Measurements from ENCODE around the gene DHFR2. TPM values are rescaled to one million over a fixed set of nuclear protein-coding genes. Genes with fewer than 3 reads are reported as not detected.

DHFR2 gene
- total RNA-seq, 1 experiment from 2014 or later, result 8.7 TPM

DNA sequence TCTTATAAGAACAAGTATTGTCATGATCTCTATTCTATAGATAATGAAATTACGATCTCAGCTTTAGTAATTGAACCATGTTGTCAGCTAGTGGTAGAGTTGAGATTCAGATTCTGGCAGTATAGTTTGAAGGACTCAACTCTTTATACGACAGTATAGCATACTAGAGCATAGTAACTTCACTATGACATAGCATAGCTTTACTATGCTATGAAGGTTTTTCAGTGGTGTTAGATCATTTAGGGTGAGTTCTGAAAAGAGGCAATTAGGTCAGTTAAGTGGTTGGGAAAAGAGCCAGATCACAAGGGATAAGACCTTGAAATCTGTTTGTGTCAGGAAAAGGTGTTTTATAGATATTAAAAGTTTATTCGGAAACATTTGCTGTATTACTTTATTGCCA, 42.4 kb downstream of the DHFR2 start:
- in situ Hi-C loops (cut with HindIII; ENCODE audit: low pct_unique_long_range_greater_than_20kb, low sequenced_read_pairs), result no loop called here
- no peak for DNase-seq (ENCODE audit: low read depth, low spot score)

DNA sequence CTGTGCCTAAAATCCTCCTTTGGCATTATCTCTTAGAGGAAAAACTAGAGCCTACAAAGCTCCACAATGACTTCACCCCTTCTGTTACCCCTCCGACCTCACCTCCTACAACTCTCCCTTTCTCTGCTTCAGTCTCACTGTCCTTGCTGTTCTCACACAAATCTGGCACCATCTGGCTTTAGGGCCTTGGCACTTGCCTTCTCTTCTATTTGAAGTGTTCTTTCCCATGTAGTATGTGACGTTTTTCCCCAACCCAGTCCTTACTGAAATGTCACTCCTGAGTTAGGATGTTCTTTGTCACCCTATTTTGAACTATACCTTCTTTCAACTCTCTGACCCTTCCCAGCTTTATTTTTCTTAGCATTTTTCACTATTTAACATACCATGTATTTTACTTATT, 43.1 kb downstream of the DHFR2 start:
- in situ Hi-C loops (cut with HindIII; ENCODE audit: low pct_unique_long_range_greater_than_20kb, low sequenced_read_pairs), result no loop called here
- DNase-seq (ENCODE audit: low read depth, low spot score), result no peak

DNA sequence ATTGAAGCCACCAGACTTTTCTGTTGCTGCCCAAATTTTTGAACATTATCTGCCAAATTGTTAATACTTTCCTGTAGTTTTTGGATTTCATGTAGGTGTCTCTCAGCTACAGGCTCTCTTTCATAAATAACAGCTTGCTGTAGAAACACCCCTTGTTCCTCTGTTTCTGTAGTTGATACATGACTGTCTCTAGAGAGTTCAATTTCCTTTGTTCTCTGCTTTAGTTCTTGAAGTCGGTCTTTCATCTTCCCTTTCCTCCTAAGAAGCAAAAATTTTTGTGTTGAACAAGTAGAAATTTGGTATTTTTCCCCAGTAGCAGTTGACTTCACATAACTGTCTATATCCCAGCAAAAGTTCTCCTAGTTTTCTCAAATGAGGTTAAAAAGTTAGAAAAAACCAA, 47.7 kb downstream of the DHFR2 start:
- DNase-seq (ENCODE audit: low read depth, low spot score), result no peak
- in situ Hi-C loops (cut with HindIII; ENCODE audit: low pct_unique_long_range_greater_than_20kb, low sequenced_read_pairs), result no loop called here

DNA sequence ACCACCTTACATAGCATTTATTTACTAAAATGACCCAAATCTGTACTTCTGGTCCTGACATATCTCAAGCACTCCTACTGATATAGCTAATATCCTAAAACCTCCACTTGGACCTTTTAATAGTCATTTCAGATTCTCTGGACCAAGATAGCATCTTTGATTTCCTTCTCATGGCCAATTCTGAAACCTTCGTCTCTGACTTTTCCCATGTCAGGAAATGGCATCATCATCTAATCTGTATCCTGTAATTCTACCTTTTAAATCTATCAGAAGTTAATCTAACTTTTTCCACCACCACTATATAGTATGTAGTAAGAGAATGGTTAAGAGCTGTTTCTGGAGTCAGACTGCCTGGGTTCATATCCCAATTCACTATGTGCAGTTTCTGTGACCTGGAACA, 50.5 kb downstream of the DHFR2 start:
- in situ Hi-C loops (cut with HindIII; ENCODE audit: low pct_unique_long_range_greater_than_20kb, low sequenced_read_pairs), result no loop called here
- DNase-seq (ENCODE audit: low read depth, low spot score), result no peak

DNA sequence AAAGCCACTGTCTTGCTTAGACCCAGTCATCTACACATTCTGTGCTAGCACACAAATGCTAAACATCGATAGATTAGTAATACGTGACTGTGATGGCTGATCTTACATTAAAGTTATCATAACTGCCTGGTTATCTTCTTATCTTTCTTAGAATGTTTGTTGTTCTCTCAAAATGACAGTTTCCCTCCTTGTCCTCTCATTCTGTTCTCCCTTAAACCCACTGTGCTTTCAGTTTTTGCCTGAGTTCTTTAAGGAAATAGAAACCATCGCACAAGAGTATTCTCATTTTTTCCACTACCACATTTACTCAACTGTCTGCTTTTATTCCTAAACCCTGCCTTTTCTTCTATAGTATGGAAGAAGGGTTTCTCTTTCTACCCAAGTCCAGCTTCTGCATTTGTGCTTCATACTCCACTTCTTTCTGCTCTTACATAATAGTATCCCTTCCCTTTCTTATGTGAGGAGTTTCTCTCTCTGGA, 51.4 kb downstream of the DHFR2 start:
- DNase-seq (ENCODE audit: low read depth, low spot score), result no peak
- in situ Hi-C loops (cut with HindIII; ENCODE audit: low pct_unique_long_range_greater_than_20kb, low sequenced_read_pairs), result no loop called here

DNA sequence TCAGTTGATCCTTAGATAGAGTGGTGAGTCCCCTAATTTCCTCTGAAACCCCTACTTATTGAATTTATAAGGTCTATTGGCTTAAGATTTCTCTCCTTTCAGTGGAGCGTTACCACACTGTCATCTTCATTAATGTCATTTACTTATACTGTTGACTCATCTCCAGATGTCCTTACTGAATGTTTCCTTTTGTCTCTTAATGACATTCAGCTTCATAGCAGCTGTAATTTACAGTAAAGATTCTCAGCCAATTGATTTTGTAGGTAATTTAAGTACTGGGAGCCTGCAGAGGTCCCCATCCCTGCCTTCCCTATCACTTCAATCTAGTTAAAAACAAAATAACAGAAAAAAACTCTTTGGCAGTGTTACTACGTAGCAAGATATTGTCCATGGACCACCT, 53.1 kb downstream of the DHFR2 start:
- no peak for DNase-seq (ENCODE audit: low read depth, low spot score)
- in situ Hi-C loops (cut with HindIII; ENCODE audit: low pct_unique_long_range_greater_than_20kb, low sequenced_read_pairs), result no loop called here

DNA sequence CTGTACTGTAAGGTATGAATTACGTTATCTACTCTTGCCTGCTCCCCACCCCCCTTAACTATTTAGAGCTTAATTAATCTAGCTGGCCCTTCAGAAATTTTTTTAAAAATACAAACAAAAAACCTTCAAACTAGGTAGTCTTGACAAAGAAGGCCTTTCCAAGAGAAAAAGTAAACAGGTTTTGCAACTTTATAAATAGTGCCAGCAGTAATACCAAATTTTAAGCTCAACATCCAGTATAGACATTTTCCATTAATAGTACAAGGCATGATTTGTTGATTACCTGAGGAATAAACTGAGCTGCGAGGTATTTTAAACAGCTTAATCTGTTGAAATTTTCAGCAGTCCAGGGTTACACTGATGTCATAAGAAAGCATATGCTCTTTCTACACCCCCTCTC, 54.5 kb downstream of the DHFR2 start:
- in situ Hi-C loops (cut with HindIII; ENCODE audit: low pct_unique_long_range_greater_than_20kb, low sequenced_read_pairs), result no loop called here

More for the DNA sequence above, 54.5 kb downstream of the DHFR2 start:
- DNase-seq (ENCODE audit: low read depth, low spot score), result no peak

Other genes with a start within 250 kb of the DHFR2 start
- 242 and 248 TPM in 2 replicates for gene PROS1, start 89.0 kb downstream of the DHFR2 start, total RNA-seq (2014; rRNA removed; shearing (Covaris generic))
- gene ARL13B, start 82.8 kb downstream of the DHFR2 start, total RNA-seq (2014; rRNA removed; shearing (Covaris generic)), result 10.8 and 11.8 TPM in 2 replicates
- not detected in 2 replicates for gene STX19, start 34.3 kb downstream of the DHFR2 start, total RNA-seq (2014; rRNA removed; shearing (Covaris generic))
- 13.1 and 13.5 TPM in 2 replicates for gene NSUN3, start 145 bp upstream of the DHFR2 start, total RNA-seq (2014; rRNA removed; shearing (Covaris generic))

Data from SK-MEL-5 (cell line).